Measurements from ENCODE around the gene CFP.

CFP gene

GRCh38 chrX:47625365-47625764 lies 4.4 kb downstream of the CFP start:
- DNase-seq (ENCODE audit: insufficient read length, low spot score): no peak
- FAIRE-seq: no peak
- no peak for TF ChIP-seq POLR2A (IDR thresholded peaks at IDR 0.05; ENCODE audit: low read depth, low read length)

DNA sequence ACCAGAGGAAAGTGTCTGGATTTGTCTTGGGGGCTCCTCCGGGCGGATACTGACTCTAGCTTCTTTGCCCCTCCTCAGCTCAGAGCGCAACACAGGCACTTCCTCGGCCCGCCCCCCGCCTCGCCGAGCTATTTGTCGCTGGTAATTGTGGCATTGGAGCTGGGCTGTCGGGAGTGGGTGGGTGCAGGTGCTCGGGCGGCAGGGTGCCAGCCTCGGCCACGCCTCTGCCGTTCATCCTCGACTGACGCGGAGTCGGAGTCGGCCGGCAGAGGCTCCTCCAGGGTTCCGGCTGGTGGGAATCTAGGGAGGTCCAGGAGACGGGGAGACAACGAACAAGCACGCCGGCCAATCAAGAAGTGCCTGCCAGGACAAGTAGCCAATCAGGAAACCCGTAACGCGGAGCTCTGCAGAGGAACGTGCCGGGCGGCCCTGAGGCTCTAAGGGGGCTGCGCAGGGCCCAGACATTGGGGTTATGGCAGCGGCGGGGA lies 6.1 kb downstream of the CFP start:
- no peak for DNase-seq (ENCODE audit: insufficient read length, low spot score)
- no peak for FAIRE-seq
- TF ChIP-seq POLR2A (IDR thresholded peaks at IDR 0.05; ENCODE audit: low read depth, low read length): no peak

DNA sequence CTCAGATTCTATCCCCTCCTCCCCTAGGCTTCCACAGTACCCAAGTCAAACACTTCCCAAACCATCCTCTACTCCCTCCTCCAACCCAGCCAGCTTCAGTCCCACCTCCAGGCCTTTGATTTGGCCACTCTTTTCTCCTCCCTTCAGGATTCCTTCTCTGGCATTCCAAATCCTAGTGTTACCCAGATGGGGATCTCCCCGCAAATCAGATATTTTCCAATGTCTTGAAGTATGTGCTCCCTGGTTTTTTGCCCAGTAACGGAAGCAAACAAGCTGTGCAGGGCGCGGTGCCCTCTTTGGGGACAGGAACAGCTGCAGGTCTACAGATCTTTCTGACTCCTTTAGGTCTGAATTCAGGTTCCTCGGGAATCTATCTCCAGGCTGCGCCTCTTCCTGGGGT lies 7.9 kb downstream of the CFP start:
- FAIRE-seq (no peak), DNase-seq (ENCODE audit: insufficient read length, low spot score) (no peak)
- TF ChIP-seq POLR2A (IDR thresholded peaks at IDR 0.05; ENCODE audit: low read depth, low read length): no peak

DNA sequence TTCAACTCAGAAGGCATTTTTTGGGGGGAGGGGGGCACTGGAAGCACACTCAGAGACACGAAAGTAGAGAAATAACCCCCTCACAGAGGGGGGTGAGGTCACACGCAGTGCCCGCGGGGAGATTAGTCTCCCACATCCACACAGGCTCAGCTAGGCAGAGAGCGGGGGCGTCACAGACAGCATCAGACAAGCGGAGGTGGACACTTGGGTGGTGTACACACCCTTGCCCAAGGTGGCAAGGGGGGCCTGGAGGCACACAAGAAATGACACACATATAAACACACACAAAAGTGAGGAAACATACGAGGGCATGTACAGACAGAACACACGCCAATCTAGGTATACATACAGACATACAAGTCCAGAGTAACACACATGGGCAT lies 9.4 kb downstream of the CFP start:
- DNase-seq (ENCODE audit: insufficient read length, low spot score): no peak
- TF ChIP-seq POLR2A (IDR thresholded peaks at IDR 0.05; ENCODE audit: low read depth, low read length): no peak
- no peak for FAIRE-seq

GRCh38 chrX:47619486-47620302 lies 10.0 kb downstream of the CFP start, which contains the start of gene SYN1:
SYN1 (minus strand) TSS chrX:47619857; CDS start chrX:47619728, 129 bp downstream.
- FAIRE-seq (no peak), DNase-seq (ENCODE audit: insufficient read length, low spot score) (no peak)
- TF ChIP-seq POLR2A (IDR thresholded peaks at IDR 0.05; ENCODE audit: low read depth, low read length): no peak

- TF ChIP-seq POLR2A (IDR thresholded peaks at IDR 0.05; ENCODE audit: low read depth, low read length): no peak
- FAIRE-seq: no peak
- no peak for DNase-seq (ENCODE audit: insufficient read length, low spot score)
These were observed 10.7 kb downstream of the CFP start for GRCh38 chrX:47618923-47619485.

- FAIRE-seq: no peak
- TF ChIP-seq POLR2A (IDR thresholded peaks at IDR 0.05; ENCODE audit: low read depth, low read length): no peak
- DNase-seq (ENCODE audit: insufficient read length, low spot score): no peak
These were observed 15.1 kb downstream of the CFP start for GRCh38 chrX:47614618-47615017.

GRCh38 chrX:47613082-47613481 lies 16.6 kb downstream of the CFP start:
- DNase-seq (ENCODE audit: insufficient read length, low spot score) (no peak), FAIRE-seq (no peak)
- TF ChIP-seq POLR2A (IDR thresholded peaks at IDR 0.05; ENCODE audit: low read depth, low read length): no peak

GRCh38 chrX:47612418-47612817 lies 17.3 kb downstream of the CFP start:
- no peak for DNase-seq (ENCODE audit: insufficient read length, low spot score)

DNA sequence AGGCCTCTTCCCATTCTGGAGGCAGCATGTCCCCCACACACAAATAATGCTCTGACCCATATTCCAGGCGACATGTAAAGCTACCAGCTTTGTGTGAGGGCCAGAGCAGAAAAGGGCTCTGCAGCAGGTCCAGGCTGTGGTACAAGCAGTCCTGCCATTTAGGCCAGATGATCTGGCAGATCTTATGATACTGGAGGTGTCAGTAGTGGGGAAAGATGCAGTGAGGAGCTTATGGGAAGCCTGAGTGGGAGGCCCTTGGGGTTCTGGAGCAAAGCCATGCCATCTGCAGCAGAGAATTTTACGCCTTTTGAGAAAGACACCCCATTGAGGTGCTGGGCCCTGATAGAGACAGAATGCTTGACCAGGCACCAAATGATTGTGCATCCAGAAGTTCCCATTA lies 17.8 kb downstream of the CFP start:
- TF ChIP-seq POLR2A (IDR thresholded peaks at IDR 0.05; ENCODE audit: low read depth, low read length): no peak
- no peak for DNase-seq (ENCODE audit: insufficient read length, low spot score)
- FAIRE-seq: no peak

More at GRCh38 chrX:47612418-47612817, 17.3 kb downstream of the CFP start:
- FAIRE-seq: no peak
- TF ChIP-seq POLR2A (IDR thresholded peaks at IDR 0.05; ENCODE audit: low read depth, low read length): no peak

GRCh38 chrX:47611489-47611888 lies 18.2 kb downstream of the CFP start:
- TF ChIP-seq POLR2A (IDR thresholded peaks at IDR 0.05; ENCODE audit: low read depth, low read length): no peak
- FAIRE-seq: no peak
- DNase-seq (ENCODE audit: insufficient read length, low spot score): no peak

- no peak for FAIRE-seq
- TF ChIP-seq POLR2A (IDR thresholded peaks at IDR 0.05; ENCODE audit: low read depth, low read length): no peak
- no peak for DNase-seq (ENCODE audit: insufficient read length, low spot score)
These were observed 19.2 kb downstream of the CFP start for GRCh38 chrX:47610511-47610910.

DNA sequence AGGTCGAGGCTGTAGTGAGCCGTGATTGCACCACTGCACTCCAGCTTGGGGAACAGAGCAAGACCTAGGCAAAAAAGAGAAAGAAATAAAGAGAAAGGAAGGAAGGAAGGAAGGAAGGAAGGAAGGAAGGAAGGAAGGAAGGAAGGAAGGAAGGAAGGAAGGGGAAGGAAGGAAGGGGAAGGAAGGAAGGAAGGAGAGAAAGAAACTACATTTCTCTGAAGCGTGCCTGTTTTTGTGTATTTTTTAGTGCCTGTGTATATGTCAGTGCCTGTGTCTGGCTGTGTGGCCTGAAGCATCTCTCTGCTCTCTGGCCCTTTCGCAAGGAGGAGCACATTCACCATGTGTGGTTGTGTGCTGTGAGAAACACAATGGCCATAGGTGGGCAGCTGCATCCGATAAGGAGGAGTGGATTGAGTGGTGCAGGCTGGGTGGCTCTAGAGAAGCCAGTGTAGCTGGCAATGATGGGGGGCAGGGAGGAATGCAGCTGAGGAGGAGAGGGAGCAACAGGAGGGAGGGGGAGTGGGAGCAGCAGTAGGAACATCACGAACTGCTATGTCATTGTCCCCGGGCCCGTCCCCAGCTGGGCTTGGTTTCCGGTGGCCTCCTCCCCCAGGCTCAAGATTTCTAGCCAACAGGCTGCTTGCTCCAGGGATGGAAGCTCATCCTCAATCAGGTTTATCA lies 21.5 kb downstream of the CFP start:
- no peak for FAIRE-seq
- DNase-seq (ENCODE audit: insufficient read length, low spot score): no peak
- no peak for TF ChIP-seq POLR2A (IDR thresholded peaks at IDR 0.05; ENCODE audit: low read depth, low read length)

DNA sequence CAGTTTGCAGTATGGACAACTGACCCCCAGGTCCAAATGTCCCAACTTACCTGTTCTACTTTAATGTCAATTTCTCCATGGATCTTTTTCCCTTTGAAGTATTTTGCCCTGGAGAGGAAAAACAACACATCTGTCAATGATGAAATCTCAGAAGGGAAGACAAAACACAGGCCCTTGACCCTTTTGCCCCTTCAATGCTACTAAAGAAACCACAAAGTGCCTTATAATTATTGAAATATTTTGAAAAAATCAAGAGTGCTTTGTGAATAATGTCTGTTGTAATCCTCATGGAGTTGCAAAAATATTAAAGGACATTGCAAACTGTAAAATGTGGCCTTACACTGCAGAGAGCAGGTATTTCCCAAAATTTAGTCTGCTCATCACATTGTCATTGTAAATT lies 22.6 kb downstream of the CFP start:
- FAIRE-seq (no peak), DNase-seq (ENCODE audit: insufficient read length, low spot score) (no peak)
- TF ChIP-seq POLR2A (IDR thresholded peaks at IDR 0.05; ENCODE audit: low read depth, low read length): no peak

All from H54 (cell line).